GM23338 (cell line): Measurements from ENCODE around the gene EZR. TPM values are rescaled to one million over a fixed set of nuclear protein-coding genes. Genes with fewer than 3 reads are reported as not detected.

Source experiments
- ATAC-seq: fragments of 200-7000 bp; cut with Tn5 transposase; 3 replicates; pipeline ENCODE4 v1.9.1; 2020
- DNase-seq: peaks from one replicate; pipeline ENCODE4 v3.0.0-alpha.2; 2015; ENCODE audit warnings: low spot score
- H2AFZ ChIP-seq: fragments of 200-600 bp; sonication (generic); 2 replicates; pipeline ENCODE4 v1.8.0; 2016; ENCODE audit warnings: antibody characterized with exemption, mild to moderate bottlenecking, moderate library complexity
- H3F3A ChIP-seq: fragments of 200-600 bp; sonication (generic); replicated peaks from 2 replicates; pipeline ENCODE4 v1.8.0; 2017; ENCODE audit warnings: antibody characterized with exemption, mixed run types, low read depth
- H3K27ac ChIP-seq: fragments of 200-600 bp; sonication (generic); 2 replicates; pipeline ENCODE4 v1.6.1; 2016; ENCODE audit warnings: low read depth
- H3K27me3 ChIP-seq: fragments of 200-600 bp; sonication (generic); 2 replicates; pipeline ENCODE4 v1.8.0; 2016; ENCODE audit warnings: mild to moderate bottlenecking, mixed run types, moderate library complexity; ENCODE audit not compliant: insufficient read depth
- H3K36me3 ChIP-seq: fragments of 200-600 bp; sonication (generic); 2 replicates; pipeline ENCODE4 v1.8.0; 2016; ENCODE audit warnings: mild to moderate bottlenecking; ENCODE audit not compliant: insufficient read depth
- H3K4me1 ChIP-seq: fragments of 200-600 bp; sonication (generic); 2 replicates; pipeline ENCODE4 v1.8.0; 2016; ENCODE audit warnings: mild to moderate bottlenecking, moderate library complexity; ENCODE audit not compliant: insufficient read depth
- H3K4me2 ChIP-seq: fragments of 200-600 bp; sonication (generic); 2 replicates; pipeline ENCODE4 v1.7.1; 2017; ENCODE audit warnings: mixed run types
- H3K4me3 ChIP-seq: fragments of 200-600 bp; sonication (generic); 2 replicates; pipeline ENCODE4 v1.6.1; 2016; ENCODE audit warnings: mixed run types
- H3K79me2 ChIP-seq: fragments of 200-600 bp; sonication (generic); replicated peaks from 2 replicates; pipeline ENCODE4 v1.8.0; 2017; ENCODE audit warnings: mild to moderate bottlenecking; ENCODE audit not compliant: insufficient read depth
- H3K9me2 ChIP-seq: fragments of 200-600 bp; sonication (generic); 2 replicates; pipeline ENCODE4 v1.8.0; 2017; ENCODE audit not compliant: insufficient read depth
- H4K20me1 ChIP-seq: fragments of 200-600 bp; sonication (generic); replicated peaks from 2 replicates; pipeline ENCODE4 v1.8.0; 2017; ENCODE audit warnings: mild to moderate bottlenecking; ENCODE audit not compliant: insufficient read depth
- H3K27ac Mint-ChIP-seq: 2 replicates; pipeline ENCODE4 v1.8.0; 2020; ENCODE audit warnings: inconsistent platforms, mild to moderate bottlenecking, moderate library complexity, mixed read lengths
- H3K27me3 Mint-ChIP-seq: 3 replicates; pipeline ENCODE4 v1.8.0; 2022; ENCODE audit warnings: low read depth, mild to moderate bottlenecking, moderate library complexity, mixed read lengths, inconsistent platforms; ENCODE audit not compliant: insufficient read depth, poor library complexity
- H3K36me3 Mint-ChIP-seq: 3 replicates; pipeline ENCODE4 v1.8.0; 2021; ENCODE audit warnings: low read depth, mild to moderate bottlenecking, inconsistent platforms, moderate library complexity, mixed read lengths
- H3K4me1 Mint-ChIP-seq: 3 replicates; pipeline ENCODE4 v1.8.0; 2020; ENCODE audit warnings: mild to moderate bottlenecking, inconsistent platforms, mixed read lengths
- H3K4me3 Mint-ChIP-seq: 3 replicates; pipeline ENCODE4 v1.8.0; 2021; ENCODE audit warnings: moderate library complexity, mild to moderate bottlenecking, inconsistent platforms, mixed read lengths
- H3K9me3 Mint-ChIP-seq: 3 replicates; pipeline ENCODE4 v1.8.0; 2020; ENCODE audit warnings: moderate library complexity, mild to moderate bottlenecking, inconsistent platforms, mixed read lengths
- EZH2 ChIP-seq: fragments of 200-600 bp; sonication (generic); IDR thresholded peaks from one replicate; pipeline ENCODE4 v1.8.0; 2017; ENCODE audit warnings: antibody characterized with exemption, mild to moderate bottlenecking, low read depth; ENCODE audit not compliant: unreplicated experiment
- EZH2phosphoT487 ChIP-seq: fragments of 200-600 bp; sonication (generic); IDR thresholded peaks from one replicate; pipeline ENCODE4 v1.8.1; 2018; ENCODE audit warnings: antibody characterized with exemption; ENCODE audit not compliant: unreplicated experiment
- JUNB ChIP-seq: IDR thresholded peaks from one replicate; pipeline ENCODE4 v1.6.1; 2016; ENCODE audit warnings: antibody characterized with exemption; ENCODE audit not compliant: unreplicated experiment
- NANOG ChIP-seq: IDR thresholded peaks from 2 replicates; pipeline ENCODE4 v1.6.1; 2016; ENCODE audit warnings: antibody characterized with exemption, borderline replicate concordance
- STAT1 ChIP-seq: IDR thresholded peaks from one replicate; pipeline ENCODE4 v1.6.1; 2016; ENCODE audit warnings: antibody characterized with exemption; ENCODE audit not compliant: unreplicated experiment
- ZNF331 ChIP-seq: fragments of 250-450 bp; sonication (Bioruptor Pico); IDR thresholded peaks from 2 replicates; pipeline ENCODE4 v1.5.0; 2020; ENCODE audit warnings: low read depth, mild to moderate bottlenecking, moderate library complexity
- polyA plus RNA-seq: library from polyadenylated mRNA; unstranded; fragments of >200 nt; fragmentation: Nextera tagmentation; extraction: Ambion mirVana; gene quantifications from 2 replicates; pipeline ENCODE4 v1.2.1, GENCODE V29; 2016
- total RNA-seq: library from RNA; depleted of rRNA; stranded (reverse); fragments of >200 nt; shearing (Covaris generic); gene quantifications from 2 replicates; pipeline ENCODE4 v1.2.3, GENCODE V29; 2014
- TF ChIP-seq, protein P1 (sequence below): fragments of 250-450 bp; sonication (Bioruptor Pico); IDR thresholded peaks from 2 replicates; pipeline ENCODE4 v1.5.0; 2020; ENCODE audit warnings: mild to moderate bottlenecking, moderate library complexity
- TF ChIP-seq, protein P2 (sequence below): IDR thresholded peaks from one replicate; pipeline ENCODE4 v1.6.1; 2018; ENCODE audit warnings: antibody characterized with exemption; ENCODE audit not compliant: unreplicated experiment
- TF ChIP-seq, protein P3 (sequence below): IDR thresholded peaks from 2 replicates; pipeline ENCODE4 v1.6.1; 2016; ENCODE audit warnings: antibody characterized with exemption
- TF ChIP-seq, protein P4 (sequence below), 2 experiments: fragments of 200-600 bp in 1 of 2; sonication (generic) in 1 of 2; conservative IDR thresholded peaks; 2 replicates each; pipeline versions ENCODE4 v1.5.1 to v1.6.1; 2016 to 2017; ENCODE audit warnings: antibody characterized with exemption in 2 of 2, low read depth in 2 of 2, mild to moderate bottlenecking in 2 of 2, moderate library complexity in 1 of 2

Gene EZR
- total and polyA plus RNA-seq, 2 experiments from 2014 or later: 199 to 208 TPM

DNA sequence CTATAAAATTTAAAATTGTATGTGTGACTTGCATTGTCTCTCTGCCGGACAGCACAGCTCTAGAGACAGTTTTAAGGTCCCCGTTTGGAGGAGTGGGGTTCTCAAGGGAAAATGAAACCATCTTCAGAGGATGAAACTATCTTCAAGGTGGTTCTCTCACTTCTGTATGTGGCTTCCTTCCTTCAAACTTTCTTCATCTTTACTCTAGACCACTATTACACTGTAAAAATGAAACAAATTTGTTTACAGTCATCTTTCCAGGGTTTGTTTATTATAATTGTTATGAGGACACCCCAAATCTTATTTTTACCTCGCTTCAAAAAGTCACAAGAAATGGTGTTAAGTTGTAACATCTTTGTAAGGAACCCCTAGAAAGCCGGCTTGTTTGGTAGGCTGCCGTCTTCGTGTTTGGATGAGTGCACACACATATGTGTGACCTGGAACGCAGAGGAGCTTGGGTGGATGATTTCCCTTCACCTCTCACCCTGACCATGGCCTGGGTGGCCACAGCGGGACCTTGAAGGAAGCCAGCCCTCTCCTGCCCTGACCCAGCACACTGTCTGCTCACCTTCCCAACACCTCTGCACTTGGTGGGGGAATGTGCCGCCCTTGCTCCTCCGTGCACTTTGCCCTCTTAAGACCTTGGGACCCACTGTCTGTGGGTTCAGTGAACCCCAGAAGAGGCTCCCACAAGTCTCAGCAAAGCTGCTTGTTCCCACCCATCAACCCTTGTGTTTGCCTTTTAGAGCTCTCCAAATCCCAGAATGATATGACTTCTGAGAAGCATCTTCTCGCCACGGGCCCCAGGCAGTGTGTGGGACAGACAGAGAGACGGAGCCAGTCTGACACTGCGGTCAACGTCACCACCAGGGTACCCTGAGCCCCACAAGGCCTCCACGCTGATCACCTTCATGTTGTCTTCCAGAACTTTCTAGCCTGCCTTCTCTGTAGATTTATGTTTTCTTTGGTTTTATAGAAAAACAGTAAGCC lies 101.5 kb downstream of the EZR start:
- Mint-ChIP-seq H3K27me3 (peaks cover 19% of the 10 kb centered on the region), H3K36me3 (no peaks in the 10 kb centered on the region), H3K4me3 (no peak overlapping the region), H3K9me3 (no peaks in the 10 kb centered on the region), H3K27ac (no peak overlapping the region), H3K4me1 (peaks cover 6% of the 10 kb centered on the region; the same call in 2 of the 3 replicates)
- Histone ChIP-seq H2AFZ (peak overlapping the region; percentile 93), H3K27me3 (no peaks in the 10 kb centered on the region), H3K36me3 (no peaks in the 10 kb centered on the region), H3K4me2 (no peak overlapping the region), H3K79me2 (no peaks in the 10 kb centered on the region), H3K9me2 (no peaks in the 10 kb centered on the region), H3F3A (no peaks in the 10 kb centered on the region), H3K4me3 (no peak overlapping the region), H4K20me1 (no peaks in the 10 kb centered on the region), H3K27ac (no peak overlapping the region), H3K4me1 (no peaks in the 10 kb centered on the region)
- ATAC-seq: peak; percentile 10
- TF ChIP-seq JUNB: no peak
- TF ChIP-seq, protein P1, sequence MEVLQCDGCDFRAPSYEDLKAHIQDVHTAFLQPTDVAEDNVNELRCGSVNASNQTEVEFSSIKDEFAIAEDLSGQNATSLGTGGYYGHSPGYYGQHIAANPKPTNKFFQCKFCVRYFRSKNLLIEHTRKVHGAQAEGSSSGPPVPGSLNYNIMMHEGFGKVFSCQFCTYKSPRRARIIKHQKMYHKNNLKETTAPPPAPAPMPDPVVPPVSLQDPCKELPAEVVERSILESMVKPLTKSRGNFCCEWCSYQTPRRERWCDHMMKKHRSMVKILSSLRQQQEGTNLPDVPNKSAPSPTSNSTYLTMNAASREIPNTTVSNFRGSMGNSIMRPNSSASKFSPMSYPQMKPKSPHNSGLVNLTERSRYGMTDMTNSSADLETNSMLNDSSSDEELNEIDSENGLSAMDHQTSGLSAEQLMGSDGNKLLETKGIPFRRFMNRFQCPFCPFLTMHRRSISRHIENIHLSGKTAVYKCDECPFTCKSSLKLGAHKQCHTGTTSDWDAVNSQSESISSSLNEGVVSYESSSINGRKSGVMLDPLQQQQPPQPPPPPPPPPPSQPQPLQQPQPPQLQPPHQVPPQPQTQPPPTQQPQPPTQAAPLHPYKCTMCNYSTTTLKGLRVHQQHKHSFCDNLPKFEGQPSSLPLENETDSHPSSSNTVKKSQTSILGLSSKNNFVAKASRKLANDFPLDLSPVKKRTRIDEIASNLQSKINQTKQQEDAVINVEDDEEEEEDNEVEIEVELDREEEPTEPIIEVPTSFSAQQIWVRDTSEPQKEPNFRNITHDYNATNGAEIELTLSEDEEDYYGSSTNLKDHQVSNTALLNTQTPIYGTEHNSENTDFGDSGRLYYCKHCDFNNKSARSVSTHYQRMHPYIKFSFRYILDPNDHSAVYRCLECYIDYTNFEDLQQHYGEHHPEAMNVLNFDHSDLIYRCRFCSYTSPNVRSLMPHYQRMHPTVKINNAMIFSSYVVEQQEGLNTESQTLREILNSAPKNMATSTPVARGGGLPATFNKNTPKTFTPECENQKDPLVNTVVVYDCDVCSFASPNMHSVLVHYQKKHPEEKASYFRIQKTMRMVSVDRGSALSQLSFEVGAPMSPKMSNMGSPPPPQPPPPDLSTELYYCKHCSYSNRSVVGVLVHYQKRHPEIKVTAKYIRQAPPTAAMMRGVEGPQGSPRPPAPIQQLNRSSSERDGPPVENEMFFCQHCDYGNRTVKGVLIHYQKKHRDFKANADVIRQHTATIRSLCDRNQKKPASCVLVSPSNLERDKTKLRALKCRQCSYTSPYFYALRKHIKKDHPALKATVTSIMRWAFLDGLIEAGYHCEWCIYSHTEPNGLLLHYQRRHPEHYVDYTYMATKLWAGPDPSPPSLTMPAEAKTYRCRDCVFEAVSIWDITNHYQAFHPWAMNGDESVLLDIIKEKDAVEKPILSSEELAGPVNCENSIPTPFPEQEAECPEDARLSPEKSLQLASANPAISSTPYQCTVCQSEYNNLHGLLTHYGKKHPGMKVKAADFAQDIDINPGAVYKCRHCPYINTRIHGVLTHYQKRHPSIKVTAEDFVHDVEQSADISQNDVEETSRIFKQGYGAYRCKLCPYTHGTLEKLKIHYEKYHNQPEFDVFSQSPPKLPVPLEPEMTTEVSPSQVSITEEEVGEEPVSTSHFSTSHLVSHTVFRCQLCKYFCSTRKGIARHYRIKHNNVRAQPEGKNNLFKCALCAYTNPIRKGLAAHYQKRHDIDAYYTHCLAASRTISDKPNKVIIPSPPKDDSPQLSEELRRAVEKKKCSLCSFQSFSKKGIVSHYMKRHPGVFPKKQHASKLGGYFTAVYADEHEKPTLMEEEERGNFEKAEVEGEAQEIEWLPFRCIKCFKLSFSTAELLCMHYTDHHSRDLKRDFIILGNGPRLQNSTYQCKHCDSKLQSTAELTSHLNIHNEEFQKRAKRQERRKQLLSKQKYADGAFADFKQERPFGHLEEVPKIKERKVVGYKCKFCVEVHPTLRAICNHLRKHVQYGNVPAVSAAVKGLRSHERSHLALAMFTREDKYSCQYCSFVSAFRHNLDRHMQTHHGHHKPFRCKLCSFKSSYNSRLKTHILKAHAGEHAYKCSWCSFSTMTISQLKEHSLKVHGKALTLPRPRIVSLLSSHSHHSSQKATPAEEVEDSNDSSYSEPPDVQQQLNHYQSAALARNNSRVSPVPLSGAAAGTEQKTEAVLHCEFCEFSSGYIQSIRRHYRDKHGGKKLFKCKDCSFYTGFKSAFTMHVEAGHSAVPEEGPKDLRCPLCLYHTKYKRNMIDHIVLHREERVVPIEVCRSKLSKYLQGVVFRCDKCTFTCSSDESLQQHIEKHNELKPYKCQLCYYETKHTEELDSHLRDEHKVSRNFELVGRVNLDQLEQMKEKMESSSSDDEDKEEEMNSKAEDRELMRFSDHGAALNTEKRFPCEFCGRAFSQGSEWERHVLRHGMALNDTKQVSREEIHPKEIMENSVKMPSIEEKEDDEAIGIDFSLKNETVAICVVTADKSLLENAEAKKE (CRISPR knock-in tag): no peak
- TF ChIP-seq NANOG: no peak
- TF ChIP-seq STAT1: no peak
- TF ChIP-seq, protein P2, sequence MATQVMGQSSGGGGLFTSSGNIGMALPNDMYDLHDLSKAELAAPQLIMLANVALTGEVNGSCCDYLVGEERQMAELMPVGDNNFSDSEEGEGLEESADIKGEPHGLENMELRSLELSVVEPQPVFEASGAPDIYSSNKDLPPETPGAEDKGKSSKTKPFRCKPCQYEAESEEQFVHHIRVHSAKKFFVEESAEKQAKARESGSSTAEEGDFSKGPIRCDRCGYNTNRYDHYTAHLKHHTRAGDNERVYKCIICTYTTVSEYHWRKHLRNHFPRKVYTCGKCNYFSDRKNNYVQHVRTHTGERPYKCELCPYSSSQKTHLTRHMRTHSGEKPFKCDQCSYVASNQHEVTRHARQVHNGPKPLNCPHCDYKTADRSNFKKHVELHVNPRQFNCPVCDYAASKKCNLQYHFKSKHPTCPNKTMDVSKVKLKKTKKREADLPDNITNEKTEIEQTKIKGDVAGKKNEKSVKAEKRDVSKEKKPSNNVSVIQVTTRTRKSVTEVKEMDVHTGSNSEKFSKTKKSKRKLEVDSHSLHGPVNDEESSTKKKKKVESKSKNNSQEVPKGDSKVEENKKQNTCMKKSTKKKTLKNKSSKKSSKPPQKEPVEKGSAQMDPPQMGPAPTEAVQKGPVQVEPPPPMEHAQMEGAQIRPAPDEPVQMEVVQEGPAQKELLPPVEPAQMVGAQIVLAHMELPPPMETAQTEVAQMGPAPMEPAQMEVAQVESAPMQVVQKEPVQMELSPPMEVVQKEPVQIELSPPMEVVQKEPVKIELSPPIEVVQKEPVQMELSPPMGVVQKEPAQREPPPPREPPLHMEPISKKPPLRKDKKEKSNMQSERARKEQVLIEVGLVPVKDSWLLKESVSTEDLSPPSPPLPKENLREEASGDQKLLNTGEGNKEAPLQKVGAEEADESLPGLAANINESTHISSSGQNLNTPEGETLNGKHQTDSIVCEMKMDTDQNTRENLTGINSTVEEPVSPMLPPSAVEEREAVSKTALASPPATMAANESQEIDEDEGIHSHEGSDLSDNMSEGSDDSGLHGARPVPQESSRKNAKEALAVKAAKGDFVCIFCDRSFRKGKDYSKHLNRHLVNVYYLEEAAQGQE: no peak
- no peak for TF ChIP-seq EZH2phosphoT487
- TF ChIP-seq, protein P3, sequence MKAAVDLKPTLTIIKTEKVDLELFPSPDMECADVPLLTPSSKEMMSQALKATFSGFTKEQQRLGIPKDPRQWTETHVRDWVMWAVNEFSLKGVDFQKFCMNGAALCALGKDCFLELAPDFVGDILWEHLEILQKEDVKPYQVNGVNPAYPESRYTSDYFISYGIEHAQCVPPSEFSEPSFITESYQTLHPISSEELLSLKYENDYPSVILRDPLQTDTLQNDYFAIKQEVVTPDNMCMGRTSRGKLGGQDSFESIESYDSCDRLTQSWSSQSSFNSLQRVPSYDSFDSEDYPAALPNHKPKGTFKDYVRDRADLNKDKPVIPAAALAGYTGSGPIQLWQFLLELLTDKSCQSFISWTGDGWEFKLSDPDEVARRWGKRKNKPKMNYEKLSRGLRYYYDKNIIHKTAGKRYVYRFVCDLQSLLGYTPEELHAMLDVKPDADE: no peak
- TF ChIP-seq, protein P4, sequence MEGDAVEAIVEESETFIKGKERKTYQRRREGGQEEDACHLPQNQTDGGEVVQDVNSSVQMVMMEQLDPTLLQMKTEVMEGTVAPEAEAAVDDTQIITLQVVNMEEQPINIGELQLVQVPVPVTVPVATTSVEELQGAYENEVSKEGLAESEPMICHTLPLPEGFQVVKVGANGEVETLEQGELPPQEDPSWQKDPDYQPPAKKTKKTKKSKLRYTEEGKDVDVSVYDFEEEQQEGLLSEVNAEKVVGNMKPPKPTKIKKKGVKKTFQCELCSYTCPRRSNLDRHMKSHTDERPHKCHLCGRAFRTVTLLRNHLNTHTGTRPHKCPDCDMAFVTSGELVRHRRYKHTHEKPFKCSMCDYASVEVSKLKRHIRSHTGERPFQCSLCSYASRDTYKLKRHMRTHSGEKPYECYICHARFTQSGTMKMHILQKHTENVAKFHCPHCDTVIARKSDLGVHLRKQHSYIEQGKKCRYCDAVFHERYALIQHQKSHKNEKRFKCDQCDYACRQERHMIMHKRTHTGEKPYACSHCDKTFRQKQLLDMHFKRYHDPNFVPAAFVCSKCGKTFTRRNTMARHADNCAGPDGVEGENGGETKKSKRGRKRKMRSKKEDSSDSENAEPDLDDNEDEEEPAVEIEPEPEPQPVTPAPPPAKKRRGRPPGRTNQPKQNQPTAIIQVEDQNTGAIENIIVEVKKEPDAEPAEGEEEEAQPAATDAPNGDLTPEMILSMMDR (conservative IDR thresholded peaks at IDR 0.05; ENCODE audit: low read depth in 2 of 2): no peak
- no peak for TF ChIP-seq EZH2
- TF ChIP-seq ZNF331: no peak
- no peak for DNase-seq
